ENCODE results near the gene NLRP11.

Gene NLRP11

DNA sequence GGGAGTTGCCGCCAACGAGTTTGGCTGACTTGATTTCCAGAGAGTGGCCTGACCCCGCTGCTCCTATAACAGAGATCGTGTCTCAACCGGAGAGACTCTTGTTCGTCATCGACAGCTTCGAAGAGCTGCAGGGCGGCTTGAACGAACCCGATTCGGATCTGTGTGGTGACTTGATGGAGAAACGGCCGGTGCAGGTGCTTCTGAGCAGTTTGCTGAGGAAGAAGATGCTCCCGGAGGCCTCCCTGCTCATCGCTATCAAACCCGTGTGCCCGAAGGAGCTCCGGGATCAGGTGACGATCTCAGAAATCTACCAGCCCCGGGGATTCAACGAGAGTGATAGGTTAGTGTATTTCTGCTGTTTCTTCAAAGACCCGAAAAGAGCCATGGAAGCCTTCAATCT is 26.2 kb upstream of the NLRP11 start:
- in situ Hi-C loops (cut with MboI; ENCODE audit: low pct_unique_long_range_greater_than_20kb, low sequenced_read_pairs, unreplicated experiment) = no loop called here
- TF ChIP-seq, protein P1, sequence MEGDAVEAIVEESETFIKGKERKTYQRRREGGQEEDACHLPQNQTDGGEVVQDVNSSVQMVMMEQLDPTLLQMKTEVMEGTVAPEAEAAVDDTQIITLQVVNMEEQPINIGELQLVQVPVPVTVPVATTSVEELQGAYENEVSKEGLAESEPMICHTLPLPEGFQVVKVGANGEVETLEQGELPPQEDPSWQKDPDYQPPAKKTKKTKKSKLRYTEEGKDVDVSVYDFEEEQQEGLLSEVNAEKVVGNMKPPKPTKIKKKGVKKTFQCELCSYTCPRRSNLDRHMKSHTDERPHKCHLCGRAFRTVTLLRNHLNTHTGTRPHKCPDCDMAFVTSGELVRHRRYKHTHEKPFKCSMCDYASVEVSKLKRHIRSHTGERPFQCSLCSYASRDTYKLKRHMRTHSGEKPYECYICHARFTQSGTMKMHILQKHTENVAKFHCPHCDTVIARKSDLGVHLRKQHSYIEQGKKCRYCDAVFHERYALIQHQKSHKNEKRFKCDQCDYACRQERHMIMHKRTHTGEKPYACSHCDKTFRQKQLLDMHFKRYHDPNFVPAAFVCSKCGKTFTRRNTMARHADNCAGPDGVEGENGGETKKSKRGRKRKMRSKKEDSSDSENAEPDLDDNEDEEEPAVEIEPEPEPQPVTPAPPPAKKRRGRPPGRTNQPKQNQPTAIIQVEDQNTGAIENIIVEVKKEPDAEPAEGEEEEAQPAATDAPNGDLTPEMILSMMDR (IDR thresholded peaks at IDR 0.05; ENCODE audit: extremely low read depth, insufficient read depth, missing control alignments) = no peak
- no peak for DNase-seq (ENCODE audit: low spot score)

GRCh38 chr19:55857149-55857548 is 25.4 kb upstream of the NLRP11 start:
- TF ChIP-seq, protein P1 (IDR thresholded peaks at IDR 0.05; ENCODE audit: extremely low read depth, insufficient read depth, missing control alignments) = no peak
- no peak for DNase-seq (ENCODE audit: low spot score)
- in situ Hi-C loops (cut with MboI; ENCODE audit: low pct_unique_long_range_greater_than_20kb, low sequenced_read_pairs, unreplicated experiment) = no loop called here

DNA sequence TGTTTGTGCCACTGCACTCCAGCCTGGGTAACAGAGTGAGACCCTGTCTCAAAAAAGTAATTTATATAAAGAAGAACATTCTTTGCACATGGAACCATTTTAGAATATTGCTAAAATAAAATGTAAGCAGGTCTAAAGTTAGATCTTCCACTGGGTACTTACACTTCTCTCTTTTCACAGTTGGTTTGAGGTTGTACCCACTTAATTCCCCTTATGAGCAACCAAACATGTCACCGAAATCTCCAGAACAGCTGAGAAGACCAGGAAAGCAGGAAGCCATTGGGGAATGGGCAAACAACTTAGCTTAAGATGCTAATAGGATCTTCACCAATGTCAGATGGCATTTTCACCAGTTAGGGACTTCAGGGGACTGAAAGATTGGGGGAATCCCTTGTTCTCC is 23.4 kb upstream of the NLRP11 start:
- in situ Hi-C loops (cut with MboI; ENCODE audit: low pct_unique_long_range_greater_than_20kb, low sequenced_read_pairs, unreplicated experiment) = no loop called here
- DNase-seq (ENCODE audit: low spot score) = no peak
- TF ChIP-seq, protein P1 (IDR thresholded peaks at IDR 0.05; ENCODE audit: extremely low read depth, insufficient read depth, missing control alignments) = no peak

- no peak for DNase-seq (ENCODE audit: low spot score)
- TF ChIP-seq, protein P1 (IDR thresholded peaks at IDR 0.05; ENCODE audit: extremely low read depth, insufficient read depth, missing control alignments) = no peak
- in situ Hi-C loops (cut with MboI; ENCODE audit: low pct_unique_long_range_greater_than_20kb, low sequenced_read_pairs, unreplicated experiment) = no loop called here
These were observed 7.1 kb upstream of the NLRP11 start for GRCh38 chr19:55838906-55839305.

DNA sequence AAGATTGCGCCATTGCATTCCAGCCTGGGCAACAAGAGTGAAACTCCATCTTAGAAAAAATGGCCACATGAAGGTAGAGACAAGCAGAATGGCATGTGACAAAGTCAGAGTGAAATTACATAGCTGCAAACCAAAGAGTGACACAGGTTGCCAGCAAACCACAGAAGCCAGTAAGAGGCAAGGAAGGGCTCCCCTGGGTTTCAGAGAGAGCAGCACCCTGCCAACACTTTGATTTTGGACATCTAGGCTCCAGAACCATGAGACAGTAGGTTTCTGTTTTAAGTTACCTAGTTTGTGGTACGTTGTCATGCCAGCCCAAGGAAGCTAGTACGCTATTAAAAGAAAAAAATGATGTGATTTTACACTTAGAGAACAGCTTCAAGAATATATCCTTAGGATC is 6.5 kb upstream of the NLRP11 start:
- TF ChIP-seq, protein P1 (IDR thresholded peaks at IDR 0.05; ENCODE audit: extremely low read depth, insufficient read depth, missing control alignments) = no peak
- DNase-seq (ENCODE audit: low spot score) = no peak
- in situ Hi-C loops (cut with MboI; ENCODE audit: low pct_unique_long_range_greater_than_20kb, low sequenced_read_pairs, unreplicated experiment) = no loop called here

DNA sequence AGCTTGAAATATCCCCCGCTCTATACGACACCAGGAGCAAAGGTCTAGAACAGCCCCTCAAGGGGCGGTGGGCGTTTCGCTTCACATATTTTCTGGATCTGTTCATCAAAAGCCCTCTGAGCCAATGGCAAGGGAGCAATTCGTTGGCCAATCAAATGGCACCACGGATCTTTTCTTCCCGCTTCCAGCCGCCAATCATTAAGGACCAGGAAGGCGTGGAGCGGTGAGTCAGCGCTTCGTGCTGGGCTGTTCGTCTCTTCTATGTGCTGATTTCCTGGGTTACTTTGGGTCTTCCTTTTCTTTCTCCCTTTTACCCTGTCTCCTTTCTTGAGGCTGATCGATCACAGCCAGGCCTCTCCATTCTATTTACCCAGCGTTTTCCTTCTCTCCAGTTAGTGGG is 4.5 kb upstream of the NLRP11 start, which contains the start of gene NLRP4:
NLRP4 (plus strand) TSS at position 201 of the 400 bp plus-strand sequence. CDS start 15,541 bp downstream, outside the sequence.
- TF ChIP-seq, protein P1 (IDR thresholded peaks at IDR 0.05; ENCODE audit: extremely low read depth, insufficient read depth, missing control alignments) = no peak
- in situ Hi-C loops (cut with MboI; ENCODE audit: low pct_unique_long_range_greater_than_20kb, low sequenced_read_pairs, unreplicated experiment) = no loop called here
- no peak for DNase-seq (ENCODE audit: low spot score)

GRCh38 chr19:55832676-55833075 is 877 bp upstream of the NLRP11 start:
- no peak for DNase-seq (ENCODE audit: low spot score)
- in situ Hi-C loops (cut with MboI; ENCODE audit: low pct_unique_long_range_greater_than_20kb, low sequenced_read_pairs, unreplicated experiment) = no loop called here
- TF ChIP-seq, protein P1 (IDR thresholded peaks at IDR 0.05; ENCODE audit: extremely low read depth, insufficient read depth, missing control alignments) = no peak

All from GM13977 (cell line).